NCI-H446 (cell line): ENCODE data around the gene FGF11.

Experiments used
- DNase-seq, 2 experiments: peaks; one replicate each; lab custom pipeline; 2025; lab: John Stamatoyannopoulos, UW

The FGF11 gene

DNA sequence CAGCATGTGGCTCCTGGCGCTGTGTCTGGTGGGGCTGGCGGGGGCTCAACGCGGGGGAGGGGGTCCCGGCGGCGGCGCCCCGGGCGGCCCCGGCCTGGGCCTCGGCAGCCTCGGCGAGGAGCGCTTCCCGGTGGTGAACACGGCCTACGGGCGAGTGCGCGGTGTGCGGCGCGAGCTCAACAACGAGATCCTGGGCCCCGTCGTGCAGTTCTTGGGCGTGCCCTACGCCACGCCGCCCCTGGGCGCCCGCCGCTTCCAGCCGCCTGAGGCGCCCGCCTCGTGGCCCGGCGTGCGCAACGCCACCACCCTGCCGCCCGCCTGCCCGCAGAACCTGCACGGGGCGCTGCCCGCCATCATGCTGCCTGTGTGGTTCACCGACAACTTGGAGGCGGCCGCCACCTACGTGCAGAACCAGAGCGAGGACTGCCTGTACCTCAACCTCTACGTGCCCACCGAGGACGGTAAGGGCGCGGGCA, 31.0 kb upstream of the FGF11 start:
- no peak for DNase-seq

DNA sequence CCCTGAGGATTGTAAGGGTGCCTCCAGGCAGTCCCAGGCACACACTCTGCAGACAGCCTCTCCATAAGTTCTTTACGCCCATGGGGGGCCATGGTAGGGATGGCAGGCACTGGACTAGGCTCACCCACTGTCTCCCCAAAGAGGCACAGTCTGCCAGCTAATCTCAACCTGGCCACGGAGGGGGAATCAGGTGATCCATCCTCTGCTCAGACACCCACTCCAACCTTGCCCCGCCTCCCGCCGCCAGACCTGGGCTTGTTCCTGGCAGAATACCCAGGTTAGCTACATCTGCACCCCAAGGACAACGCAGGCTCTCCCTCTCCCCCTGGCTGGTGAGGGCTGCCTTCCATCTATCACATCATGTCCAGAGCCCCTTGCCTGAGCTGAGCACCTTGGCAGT, 30.4 kb upstream of the FGF11 start:
- no peak for DNase-seq

DNA sequence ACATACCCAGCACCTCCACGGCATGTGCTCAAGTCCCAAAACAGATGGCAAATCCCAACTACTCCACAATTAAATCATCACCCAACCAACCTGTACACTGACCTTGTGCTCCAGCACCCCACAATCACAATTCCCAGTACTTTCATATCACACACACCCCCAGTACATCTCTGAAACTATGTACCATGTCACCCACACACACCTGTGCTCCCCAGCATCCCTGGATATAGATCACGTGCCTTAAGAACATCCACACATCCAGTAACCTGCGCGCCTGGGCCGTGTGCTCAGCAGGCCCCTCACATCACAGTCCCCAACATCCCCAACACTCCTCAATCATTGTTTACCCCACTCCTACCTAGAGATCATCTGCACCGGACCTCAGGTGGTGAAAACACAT, 29.6 kb upstream of the FGF11 start:
- DNase-seq = no peak

DNA sequence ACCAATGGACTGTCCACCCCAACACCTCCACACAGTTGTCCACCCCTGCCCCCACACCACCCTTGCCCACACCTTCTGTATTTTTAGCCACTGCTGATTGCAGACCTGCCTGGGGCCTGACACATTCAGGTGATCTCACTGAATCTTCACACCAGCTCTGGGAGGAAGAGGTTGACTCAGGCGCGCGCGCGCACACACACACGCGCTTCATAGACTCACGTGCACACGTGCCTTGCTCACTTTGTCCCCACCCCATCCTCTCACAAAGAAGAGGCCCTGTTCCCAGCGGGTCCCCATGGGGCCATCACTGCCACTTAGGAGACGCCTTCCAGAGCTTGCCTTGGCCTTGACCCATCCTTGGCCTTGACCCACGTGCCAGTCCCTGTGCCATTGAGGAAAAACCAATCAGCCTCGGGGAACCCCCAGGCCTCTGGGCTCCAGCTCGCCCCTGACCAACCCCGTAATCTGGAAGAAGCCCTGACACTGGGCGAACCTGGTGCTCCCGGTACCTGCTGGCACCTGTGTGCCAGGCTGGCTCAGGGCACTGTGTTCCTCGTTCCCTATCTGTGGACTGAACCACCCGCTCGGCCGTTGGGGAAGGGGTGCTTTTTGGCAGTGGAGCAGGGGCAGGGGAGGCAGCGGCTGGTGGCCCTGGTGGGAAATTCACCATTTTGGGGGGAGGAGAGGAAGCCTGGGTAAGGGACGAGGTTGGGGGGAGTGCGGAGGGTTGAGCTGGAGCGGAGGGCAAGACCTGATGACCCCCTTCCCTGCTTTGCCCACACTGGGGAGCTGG, 28.5 kb upstream of the FGF11 start:
- no peak for DNase-seq

DNA sequence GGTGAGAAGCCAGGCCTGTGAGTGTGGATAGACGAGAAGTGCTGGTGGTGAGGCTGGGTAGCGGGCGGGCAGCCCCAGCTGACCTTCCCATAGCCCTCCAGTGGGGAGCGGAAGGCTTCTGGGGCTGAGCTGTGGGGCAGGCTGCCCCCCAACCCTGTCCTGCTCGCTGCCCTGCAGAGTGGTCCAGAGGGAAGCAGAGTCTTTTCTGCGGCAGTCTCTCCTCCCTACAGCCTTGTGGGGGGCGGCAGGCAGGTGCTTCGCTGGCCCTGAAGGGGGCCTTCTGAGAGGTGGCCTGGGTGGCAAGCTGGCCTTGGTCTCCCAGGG, 27.9 kb upstream of the FGF11 start:
- DNase-seq = no peak

DNA sequence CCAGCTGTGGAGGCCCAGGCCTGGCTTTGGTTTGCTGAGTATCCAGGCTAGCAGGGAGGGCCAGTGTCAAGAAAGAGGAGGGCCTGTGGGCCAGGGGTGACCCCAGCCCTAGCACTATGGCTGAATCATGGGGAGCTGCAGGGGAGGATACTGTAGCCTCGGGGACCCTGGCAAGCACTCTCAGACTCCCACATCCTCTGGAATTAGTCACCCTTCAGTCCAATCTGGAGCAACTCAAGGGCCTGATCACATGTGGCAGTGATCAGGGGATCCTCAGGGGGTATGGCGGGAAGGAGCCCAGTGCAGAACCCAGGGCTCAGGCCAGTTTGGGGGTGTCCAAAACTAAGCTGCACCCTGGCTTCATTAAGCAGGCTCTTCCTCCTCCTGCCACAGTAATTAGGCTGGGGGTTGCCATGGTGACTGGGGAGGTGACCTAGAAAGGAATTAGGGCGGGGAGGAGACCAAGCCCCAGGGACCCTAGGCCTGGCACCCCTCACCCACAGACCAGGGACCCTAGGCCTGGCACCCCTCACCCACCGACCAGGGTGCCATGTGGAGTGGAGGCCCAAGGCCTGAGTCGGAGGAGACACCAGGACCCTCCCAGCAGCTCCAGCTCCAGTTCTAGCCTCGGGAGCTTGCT, 25.8 kb upstream of the FGF11 start:
- no peak for DNase-seq

DNA sequence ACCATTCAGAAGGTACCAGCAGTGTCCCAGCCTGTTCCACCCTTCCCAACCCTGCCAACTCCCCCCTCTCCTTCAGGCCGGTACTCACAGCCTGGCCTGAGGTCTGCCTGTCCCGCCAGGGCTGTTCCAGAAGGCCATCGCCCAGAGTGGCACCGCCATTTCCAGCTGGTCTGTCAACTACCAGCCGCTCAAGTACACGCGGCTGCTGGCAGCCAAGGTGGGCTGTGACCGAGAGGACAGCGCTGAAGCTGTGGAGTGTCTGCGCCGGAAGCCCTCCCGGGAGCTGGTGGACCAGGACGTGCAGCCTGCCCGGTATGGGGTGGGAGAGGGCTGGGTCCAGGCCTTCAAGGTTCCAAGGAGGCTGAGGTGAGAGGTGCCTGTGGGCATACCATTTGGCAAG, 24.5 kb upstream of the FGF11 start:
- no peak for DNase-seq

DNA sequence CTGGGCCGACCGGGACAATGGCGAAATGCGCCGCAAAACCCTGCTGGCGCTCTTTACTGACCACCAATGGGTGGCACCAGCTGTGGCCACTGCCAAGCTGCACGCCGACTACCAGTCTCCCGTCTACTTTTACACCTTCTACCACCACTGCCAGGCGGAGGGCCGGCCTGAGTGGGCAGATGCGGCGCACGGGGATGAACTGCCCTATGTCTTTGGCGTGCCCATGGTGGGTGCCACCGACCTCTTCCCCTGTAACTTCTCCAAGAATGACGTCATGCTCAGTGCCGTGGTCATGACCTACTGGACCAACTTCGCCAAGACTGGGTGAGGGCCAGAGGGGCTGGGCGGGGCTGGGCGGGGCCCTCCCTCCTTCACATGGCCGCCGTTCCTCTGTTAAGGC, 23.5 kb upstream of the FGF11 start:
- DNase-seq = no peak

DNA sequence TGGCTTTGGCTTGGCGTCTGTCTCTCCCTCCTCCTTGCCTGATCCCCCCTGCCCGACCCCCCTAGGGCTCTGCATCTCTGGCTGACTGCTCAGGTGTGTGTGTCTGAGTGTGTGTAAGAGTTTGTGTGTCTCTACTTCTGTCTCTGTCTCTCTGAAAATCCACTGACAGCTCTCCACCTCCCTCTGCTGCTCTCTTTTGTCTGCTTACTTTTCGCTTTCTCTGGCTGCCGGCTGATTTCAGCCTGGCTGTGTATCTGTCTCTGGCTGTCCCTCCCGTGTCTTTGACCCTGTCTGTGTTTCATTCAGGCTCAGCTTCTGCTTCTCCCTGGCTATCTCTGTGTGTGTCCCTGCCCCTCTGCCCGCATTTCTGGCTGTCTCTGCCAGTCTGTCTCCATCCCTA, 23.0 kb upstream of the FGF11 start:
- no peak for DNase-seq

DNA sequence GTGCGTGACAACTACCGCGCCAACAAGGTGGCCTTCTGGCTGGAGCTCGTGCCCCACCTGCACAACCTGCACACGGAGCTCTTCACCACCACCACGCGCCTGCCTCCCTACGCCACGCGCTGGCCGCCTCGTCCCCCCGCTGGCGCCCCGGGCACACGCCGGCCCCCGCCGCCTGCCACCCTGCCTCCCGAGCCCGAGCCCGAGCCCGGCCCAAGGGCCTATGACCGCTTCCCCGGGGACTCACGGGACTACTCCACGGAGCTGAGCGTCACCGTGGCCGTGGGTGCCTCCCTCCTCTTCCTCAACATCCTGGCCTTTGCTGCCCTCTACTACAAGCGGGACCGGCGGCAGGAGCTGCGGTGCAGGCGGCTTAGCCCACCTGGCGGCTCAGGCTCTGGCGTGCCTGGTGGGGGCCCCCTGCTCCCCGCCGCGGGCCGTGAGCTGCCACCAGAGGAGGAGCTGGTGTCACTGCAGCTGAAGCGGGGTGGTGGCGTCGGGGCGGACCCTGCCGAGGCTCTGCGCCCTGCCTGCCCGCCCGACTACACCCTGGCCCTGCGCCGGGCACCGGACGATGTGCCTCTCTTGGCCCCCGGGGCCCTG, 22.2 kb upstream of the FGF11 start:
- DNase-seq = no peak

DNA sequence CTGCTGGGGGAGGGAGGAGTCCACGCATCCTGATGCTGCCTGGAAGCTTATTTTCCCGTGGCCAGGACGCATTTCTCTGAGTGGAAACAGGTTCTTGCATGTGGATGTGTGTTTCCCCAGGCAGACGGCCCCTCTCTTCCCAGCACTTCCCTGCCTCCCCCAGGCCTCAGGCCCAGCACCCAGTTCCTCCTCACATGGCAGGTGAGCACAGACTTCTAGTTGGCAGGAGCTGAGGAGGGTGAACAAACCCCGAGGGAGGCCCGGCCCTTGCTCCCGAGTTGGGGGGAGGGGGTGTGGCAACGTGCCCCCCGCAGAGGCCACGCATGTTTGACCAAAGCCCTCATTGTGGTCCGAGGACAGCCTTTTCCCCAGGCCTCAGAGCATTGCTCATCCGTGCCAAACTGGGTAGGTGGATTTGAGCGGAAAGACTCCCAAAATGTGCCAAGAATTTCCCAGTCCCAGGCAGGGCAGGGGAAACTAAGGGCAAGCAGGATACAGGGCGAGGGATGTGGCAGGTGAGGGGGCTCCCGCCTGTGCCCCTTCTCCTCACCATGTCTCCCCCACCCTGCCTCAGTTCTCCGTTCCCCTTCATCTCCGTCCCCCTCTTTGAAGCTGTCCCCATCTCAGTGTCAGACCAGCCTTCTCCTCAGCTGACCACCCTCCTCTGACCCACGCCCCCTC, 20.7 kb upstream of the FGF11 start:
- DNase-seq = no peak

DNA sequence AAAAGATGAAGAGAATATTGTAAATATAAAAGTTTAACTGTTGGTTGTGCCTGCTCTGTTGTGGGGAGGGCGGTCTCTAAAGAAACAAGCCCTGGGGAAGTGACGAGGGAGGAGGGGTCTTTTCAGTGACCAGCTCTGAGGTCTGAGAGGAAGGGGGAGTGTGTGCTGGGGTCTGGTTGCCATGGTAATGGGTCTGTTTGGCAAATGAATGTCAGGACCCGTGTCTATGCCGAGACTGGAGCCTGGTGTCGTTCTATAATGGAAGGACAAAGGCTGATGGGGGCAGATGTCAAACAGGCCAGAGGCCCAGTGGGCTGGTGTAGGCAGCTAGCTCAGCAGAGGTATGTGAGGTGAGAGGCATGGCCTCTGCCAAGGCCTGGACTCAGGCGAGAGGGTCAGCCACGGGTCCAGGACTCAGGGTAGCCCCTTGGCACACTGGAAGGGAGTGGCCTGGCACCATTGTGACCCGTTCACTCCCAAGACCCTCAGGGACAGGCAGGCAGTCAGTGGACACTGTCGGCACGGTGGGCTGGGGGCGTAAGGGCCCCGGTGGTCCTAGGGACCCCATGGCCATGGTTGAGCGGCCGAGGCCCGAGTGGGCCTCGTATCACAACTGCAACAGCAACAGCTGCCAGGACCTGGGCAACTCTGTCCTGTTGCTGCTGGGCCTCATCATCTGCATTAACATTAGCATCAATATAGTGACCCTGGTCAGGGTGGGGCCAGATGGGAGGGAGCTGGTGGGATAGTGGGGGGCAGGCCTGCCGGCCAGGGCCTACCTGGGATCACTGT, 19.3 kb upstream of the FGF11 start, which contains the start of gene SPEM1:
Gene SPEM1 (plus strand): TSS at position 506 of the 792 bp plus-strand sequence. CDS start 61 bp downstream, at position 567.
- no peak for DNase-seq

DNA sequence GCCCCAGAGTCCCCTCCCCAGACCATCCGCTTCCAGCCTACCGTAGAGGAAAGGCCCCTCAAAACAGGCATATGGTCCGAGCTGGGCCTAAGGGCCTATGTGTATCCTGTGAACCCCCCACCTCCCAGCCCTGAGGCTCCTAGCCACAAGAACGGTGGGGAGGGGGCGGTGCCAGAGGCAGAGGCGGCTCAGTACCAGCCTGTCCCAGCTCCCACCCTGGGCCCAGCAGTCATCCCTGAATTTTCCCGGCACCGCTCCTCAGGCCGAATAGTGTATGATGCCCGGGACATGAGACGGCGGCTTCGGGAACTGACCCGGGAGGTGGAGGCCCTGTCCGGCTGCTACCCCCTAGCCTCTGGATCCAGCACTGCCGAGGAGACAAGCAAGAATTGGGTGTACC, 18.1 kb upstream of the FGF11 start:
- no peak for DNase-seq

DNA sequence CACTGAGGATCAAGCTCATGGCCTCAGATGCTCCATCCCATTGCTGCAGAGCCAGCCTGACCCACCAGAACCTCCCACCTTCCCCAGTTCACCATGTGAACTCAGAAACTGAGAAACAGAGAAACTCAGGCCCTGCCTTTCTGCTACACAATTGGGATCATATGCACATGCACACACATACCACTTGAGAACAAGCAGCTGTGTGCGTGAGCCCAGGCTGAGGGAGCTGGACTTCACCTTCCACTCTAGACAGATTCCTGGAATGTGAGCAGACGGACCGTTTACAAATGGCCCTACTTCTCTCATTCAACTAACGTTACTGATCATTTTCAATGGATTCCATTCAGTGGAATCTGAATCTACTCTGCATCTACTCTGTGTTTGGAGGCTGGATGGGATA, 15.6 kb upstream of the FGF11 start:
- DNase-seq = no peak

DNA sequence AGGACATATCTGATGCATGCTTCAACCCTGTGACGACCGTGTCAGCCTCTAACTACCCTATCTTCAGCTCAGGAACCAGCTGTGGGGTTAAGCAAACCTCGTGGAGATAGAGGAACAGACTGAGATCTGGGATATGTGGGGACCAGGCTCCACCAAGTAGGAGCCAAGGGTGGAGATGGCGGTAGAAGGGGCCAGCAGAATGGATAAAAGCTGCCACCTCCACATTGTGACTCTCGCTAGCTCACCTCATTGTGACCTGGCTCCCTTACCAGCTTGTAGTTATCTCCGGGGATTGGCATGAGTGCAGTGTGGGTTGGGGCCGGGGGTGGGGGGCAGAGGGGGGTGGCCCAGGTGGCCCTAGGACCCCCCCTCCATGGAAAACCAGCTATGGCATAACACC, 14.0 kb upstream of the FGF11 start, which contains the start of gene SPEM2:
Gene SPEM2 (plus strand): TSS at position 301 of the 400 bp plus-strand sequence. CDS start 73 bp downstream, at position 374.
- no peak for DNase-seq

DNA sequence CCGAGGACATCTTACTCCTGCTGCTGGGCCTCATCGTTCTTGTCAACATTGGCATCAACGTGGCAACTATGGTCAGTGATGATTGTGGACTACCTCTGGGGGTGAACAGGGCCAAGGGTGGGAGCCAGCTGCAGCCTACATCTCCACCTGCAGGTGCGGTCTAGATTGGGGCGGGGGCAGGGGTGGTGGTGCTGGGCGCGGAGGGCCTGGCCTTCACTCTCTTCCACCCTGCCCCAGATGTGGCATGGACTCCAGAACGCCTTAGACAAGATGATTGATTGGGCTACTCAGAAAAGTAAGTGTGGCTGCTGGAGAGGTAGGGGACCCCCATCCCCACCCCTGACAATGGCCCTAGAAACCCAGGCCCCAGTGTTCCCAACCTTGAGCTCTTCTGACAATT, 13.6 kb upstream of the FGF11 start:
- DNase-seq = no peak

DNA sequence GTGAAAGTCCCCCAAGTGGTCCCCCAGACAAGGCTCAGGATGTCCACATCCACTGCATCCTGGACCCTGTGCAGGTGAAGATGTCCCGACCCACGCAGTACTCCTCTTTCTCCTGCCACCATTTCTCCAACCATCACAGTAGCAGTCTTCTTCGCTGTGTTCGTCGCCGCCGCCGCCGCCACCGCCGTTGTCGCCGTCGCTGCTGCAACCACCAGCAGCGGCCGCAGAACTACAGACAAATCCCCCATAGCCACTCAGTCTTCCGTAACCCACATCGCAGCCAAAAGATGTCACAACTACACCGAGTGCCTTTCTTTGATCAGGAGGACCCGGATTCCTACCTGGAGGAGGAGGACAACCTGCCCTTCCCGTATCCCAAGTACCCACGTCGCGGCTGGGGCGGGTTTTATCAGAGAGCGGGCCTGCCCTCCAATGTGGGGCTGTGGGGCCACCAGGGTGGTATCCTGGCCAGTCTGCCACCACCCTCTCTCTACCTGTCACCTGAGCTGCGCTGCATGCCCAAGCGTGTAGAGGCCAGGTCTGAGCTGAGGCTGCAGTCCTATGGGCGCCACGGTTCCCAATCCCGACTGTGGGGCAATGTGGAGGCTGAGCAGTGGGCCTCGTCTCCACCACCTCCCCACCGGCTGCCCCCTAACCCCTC, 13.0 kb upstream of the FGF11 start:
- no peak for DNase-seq

DNA sequence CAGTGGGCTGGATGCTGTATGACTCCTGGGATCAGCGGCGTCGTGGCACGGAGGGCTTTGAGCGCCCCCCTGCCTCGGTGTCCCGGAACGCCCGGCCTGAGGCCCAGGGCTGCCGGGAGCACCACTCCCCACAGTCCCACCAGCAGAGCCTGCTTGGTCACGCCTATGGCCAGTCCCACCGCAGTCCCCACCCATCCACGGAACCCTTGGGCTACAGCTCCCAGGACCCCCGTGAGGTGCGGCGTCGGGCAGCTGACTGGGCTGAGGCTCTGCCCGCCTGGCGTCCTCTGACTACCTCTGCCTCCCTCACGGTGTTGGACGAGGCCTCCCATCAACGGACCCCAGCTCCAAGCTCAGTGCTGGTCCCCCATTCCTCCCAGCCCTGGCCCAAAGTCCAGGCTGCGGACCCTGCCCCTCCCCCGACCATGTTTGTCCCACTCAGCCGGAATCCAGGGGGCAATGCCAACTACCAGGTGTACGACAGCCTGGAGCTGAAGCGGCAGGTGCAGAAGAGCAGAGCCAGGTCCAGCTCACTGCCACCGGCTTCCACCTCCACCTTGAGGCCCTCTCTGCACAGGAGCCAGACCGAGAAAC, 12.3 kb upstream of the FGF11 start:
- DNase-seq = no peak

DNA sequence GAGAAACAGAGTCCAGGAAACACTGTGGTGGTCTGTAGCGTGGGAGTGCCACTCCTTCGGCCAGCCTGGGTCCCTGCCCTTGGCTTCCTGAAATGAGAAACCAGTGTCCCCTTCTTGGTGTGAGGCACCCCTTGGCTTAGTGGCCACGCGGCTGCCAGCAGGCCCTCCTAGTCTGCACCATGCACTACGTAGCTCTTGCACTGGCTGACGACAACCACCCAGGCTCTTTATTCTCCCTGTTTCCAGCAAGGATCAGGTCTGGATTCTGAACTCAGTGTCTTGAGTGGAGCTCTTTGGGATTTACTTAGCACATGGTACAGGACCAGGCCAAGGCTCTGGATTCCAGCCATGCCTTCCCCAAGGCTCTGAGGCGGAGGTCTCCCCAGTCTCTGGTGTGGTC, 11.8 kb upstream of the FGF11 start:
- DNase-seq = no peak

DNA sequence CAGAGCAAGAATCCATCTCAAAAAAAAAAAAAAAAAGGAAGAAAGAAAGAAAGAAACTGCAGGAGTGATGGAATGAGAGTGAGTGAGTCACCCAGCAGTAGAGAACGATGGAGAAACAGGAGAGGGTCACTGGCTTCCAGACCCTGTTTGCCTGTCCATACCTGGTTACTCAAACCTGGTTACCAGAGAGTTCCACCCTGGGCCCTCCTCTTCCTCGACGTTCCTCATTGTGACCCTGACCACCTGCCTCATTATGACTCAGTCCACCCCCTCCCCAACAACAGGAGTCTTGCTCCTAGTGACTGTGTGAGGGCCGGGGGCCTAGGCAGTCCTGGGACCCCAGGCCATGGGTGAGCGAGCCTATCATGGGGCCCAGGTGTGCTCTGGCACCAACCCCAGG, 10.8 kb upstream of the FGF11 start, which contains the start of gene SPEM3:
Gene SPEM3 (plus strand): TSS at position 301 of the 400 bp plus-strand sequence. CDS start 46 bp downstream, at position 347.
- DNase-seq = no peak

DNA sequence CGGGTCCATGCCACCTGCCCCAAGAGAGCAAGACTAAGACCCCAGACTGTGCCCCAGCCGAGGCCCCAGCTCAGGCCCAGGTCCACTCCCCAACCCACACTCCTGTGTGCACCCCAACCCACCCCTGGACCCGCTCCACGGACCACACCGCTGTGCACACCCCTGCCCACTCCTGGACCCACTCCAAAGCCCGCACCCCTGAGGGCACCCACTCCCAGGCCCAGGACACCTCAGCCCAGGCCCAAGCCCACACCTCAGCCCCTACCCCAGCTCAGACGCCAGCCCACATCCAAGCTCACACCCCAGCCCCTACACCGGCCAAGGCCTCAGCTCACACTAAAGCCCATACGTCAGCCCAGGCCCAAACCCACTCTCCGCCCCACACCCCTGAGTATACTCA, 9.6 kb upstream of the FGF11 start:
- DNase-seq = no peak
